HepG2 (cell line): ENCODE measurements around the gene ADCY10. TPM values are rescaled to one million over a fixed set of nuclear protein-coding genes. Genes with fewer than 3 reads are reported as not detected.

ENCODE experiments used
- BORCS8-MEF2B ChIP-seq: sonication (generic); formaldehyde crosslinking; IDR thresholded peaks from 2 replicates; pipeline ENCODE4 v1.8.0; 2022; ENCODE audit warnings: mild to moderate bottlenecking, missing genetic modification reagents
- CBFB ChIP-seq: sonication (generic); formaldehyde crosslinking; IDR thresholded peaks from 2 replicates; pipeline ENCODE4 v1.4.0; 2020; ENCODE audit warnings: missing genetic modification reagents
- HMG20B ChIP-seq: conservative IDR thresholded peaks from 2 replicates; pipeline ENCODE4 v1.6.1; 2016; ENCODE audit warnings: missing genetic modification reagents, missing compliant biosample characterization
- KDM2A ChIP-seq: sonication (generic); formaldehyde crosslinking; IDR thresholded peaks from 2 replicates; pipeline ENCODE4 v1.4.0; 2020; ENCODE audit warnings: low read depth, missing genetic modification reagents, borderline replicate concordance
- KIAA2018 ChIP-seq: sonication (generic); formaldehyde crosslinking; IDR thresholded peaks from 2 replicates; pipeline ENCODE4 v1.5.0; 2020; ENCODE audit warnings: mild to moderate bottlenecking, missing genetic modification reagents, borderline replicate concordance
- KMT2B ChIP-seq: IDR thresholded peaks from 2 replicates; pipeline ENCODE4 v1.6.1; 2016; ENCODE audit warnings: missing genetic modification reagents, missing compliant biosample characterization
- ZBTB40 ChIP-seq, 2 experiments: fragments of 450-650 bp in 1 of 2; sonication (generic) in 1 of 2; formaldehyde crosslinking in 1 of 2; IDR thresholded peaks; 2 replicates each; pipeline versions ENCODE4 v1.6.1 to v1.8.0; 2016 to 2022; ENCODE audit warnings: antibody characterized with exemption in 1 of 2, mild to moderate bottlenecking in 1 of 2, missing genetic modification reagents in 1 of 2
- ZNF644 ChIP-seq: IDR thresholded peaks from 2 replicates; pipeline ENCODE4 v1.6.1; 2016; ENCODE audit warnings: low read depth
- polyA plus RNA-seq, 8 experiments: library from polyadenylated mRNA; depleted of rRNA in 3 of 8; stranded (reverse) in 7 of 8; unstranded in 1 of 8; fragments of >200 nt; fragmentation: Illumina TruSeq in 4 of 8; extraction: Trizol in 4 of 8; gene quantifications; 2 replicates each; pipeline versions ENCODE4 v1.2.1 to v1.2.3, GENCODE V29; 2011 to 2016; ENCODE audit warnings: low read depth in 4 of 8, missing spikeins in 1 of 8, mixed read lengths in 1 of 8; ENCODE audit not compliant: insufficient read depth in 1 of 8
- total RNA-seq, 5 experiments: library from RNA; depleted of rRNA; stranded (reverse); fragments of >200 nt; fragmentation: Illumina TruSeq; extraction: Trizol; gene quantifications; 2 replicates each; pipeline ENCODE4 v1.2.3, GENCODE V29; 2016; ENCODE audit warnings: low read depth in 1 of 5

ADCY10 gene
- total and polyA plus RNA-seq, 2 of the 13 experiments (the other 11 are each of a cell fraction or from before 2014, with no cell fraction given): 0.02 to 0.03 TPM

GRCh38 chr1:167926486-167926997, 12.6 kb upstream of the ADCY10 start (continued):
- TF ChIP-seq ZBTB40 (IDR thresholded peaks at IDR 0.05): no peak
- TF ChIP-seq ZBTB40 (CRISPR knock-in tag; IDR thresholded peaks at IDR 0.05): no peak
- TF ChIP-seq KMT2B (CRISPR knock-in tag): peak; percentile 56; the same call in 1 of the 2 replicates
- peak; percentile 53; the same call in 1 of the 2 replicates for TF ChIP-seq KDM2A
- TF ChIP-seq HMG20B (CRISPR knock-in tag): 0 out of 2 replicates have a peak, but pooled peaks have one; percentile 19
- TF ChIP-seq ZNF644 (CRISPR knock-in tag): peak; percentile 65; the same call in 1 of the 2 replicates
- TF ChIP-seq KIAA2018: no peak
- no peak for TF ChIP-seq CBFB (CRISPR knock-in tag)
- TF ChIP-seq BORCS8-MEF2B (CRISPR knock-in tag): no peak
